Subcutaneous abdominal adipose tissue (tissue), 5 donors: ENCODE results near the gene MALAT1.
A peak's percentile ranks its signal among the peaks of the same experiment; 100 is the strongest.

Source experiments
- H3K27ac ChIP-seq: one replicate; pipeline ENCODE4 v1.7.0; 2013; ENCODE audit warnings: low read depth, mild to moderate bottlenecking, inconsistent platforms, low read length, moderate library complexity
- H3K27me3 ChIP-seq, 5 donors: one replicate each; pipeline ENCODE4 v1.7.0; 2013; ENCODE audit warnings: low read length in 5 of 5, inconsistent platforms in 1 of 5; ENCODE audit not compliant: control insufficient read depth in 5 of 5, insufficient read depth in 4 of 5
- H3K36me3 ChIP-seq, 5 donors: one replicate each; pipeline ENCODE4 v1.7.0; 2013; ENCODE audit warnings: low read length in 5 of 5; ENCODE audit not compliant: control insufficient read depth in 5 of 5, insufficient read depth in 5 of 5
- H3K4me1 ChIP-seq, 5 donors: one replicate each; pipeline ENCODE4 v1.7.0; 2013; ENCODE audit warnings: low read length in 5 of 5, mild to moderate bottlenecking in 3 of 5, moderate library complexity in 1 of 5; ENCODE audit not compliant: control insufficient read depth in 5 of 5, insufficient read depth in 5 of 5
- H3K4me3 ChIP-seq, 5 donors: one replicate each; pipeline ENCODE4 v1.7.0; 2013; ENCODE audit warnings: low read length in 5 of 5, low read depth in 1 of 5
- H3K9ac ChIP-seq, 5 donors: one replicate each; pipeline ENCODE4 v1.7.0; 2013; ENCODE audit warnings: low read length in 5 of 5, mild to moderate bottlenecking in 4 of 5, moderate library complexity in 3 of 5
- H3K9me3 ChIP-seq, 5 donors: one replicate each; pipeline ENCODE4 v1.7.0; 2013; ENCODE audit warnings: low read length in 5 of 5; ENCODE audit not compliant: control insufficient read depth in 5 of 5
- donor health status: healthy.
- donor health status: healthy.
- donor health status: healthy.
- donor health status: healthy.
- donor health status: healthy.

Gene MALAT1

DNA sequence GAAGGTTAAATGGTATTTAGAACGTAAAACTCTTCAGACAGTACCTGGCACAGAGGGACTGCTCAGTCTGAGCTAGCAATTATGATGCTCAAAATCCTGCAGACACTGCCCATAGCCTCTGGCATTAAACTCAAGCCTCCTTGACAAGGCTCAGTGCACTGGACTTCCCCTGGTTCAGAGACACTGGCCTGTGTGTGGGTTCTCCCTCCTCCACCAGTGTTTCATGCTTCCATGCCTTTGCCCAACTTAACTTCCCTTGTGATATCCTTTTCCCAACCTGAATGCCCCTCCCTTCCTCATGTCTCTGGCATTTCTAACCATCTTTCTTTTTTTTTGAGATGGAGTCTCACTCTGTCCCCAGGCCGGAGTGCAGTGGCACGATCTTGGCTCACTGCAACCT is 50.3 kb downstream of the MALAT1 start:
- H3K36me3 ChIP-seq: peaks cover 0 to 53% (median 34%) of the 10 kb centered on the region in 5 donors
- no peak overlapping the region for H3K9ac ChIP-seq
- no peaks in the 10 kb centered on the region for H3K27me3 ChIP-seq
- no peak overlapping the region for H3K27ac ChIP-seq
- no peak overlapping the region for H3K4me3 ChIP-seq
- peaks cover 0 to 23% (median 6%) of the 10 kb centered on the region in 5 donors for H3K4me1 ChIP-seq
- no peaks in the 10 kb centered on the region for H3K9me3 ChIP-seq

DNA sequence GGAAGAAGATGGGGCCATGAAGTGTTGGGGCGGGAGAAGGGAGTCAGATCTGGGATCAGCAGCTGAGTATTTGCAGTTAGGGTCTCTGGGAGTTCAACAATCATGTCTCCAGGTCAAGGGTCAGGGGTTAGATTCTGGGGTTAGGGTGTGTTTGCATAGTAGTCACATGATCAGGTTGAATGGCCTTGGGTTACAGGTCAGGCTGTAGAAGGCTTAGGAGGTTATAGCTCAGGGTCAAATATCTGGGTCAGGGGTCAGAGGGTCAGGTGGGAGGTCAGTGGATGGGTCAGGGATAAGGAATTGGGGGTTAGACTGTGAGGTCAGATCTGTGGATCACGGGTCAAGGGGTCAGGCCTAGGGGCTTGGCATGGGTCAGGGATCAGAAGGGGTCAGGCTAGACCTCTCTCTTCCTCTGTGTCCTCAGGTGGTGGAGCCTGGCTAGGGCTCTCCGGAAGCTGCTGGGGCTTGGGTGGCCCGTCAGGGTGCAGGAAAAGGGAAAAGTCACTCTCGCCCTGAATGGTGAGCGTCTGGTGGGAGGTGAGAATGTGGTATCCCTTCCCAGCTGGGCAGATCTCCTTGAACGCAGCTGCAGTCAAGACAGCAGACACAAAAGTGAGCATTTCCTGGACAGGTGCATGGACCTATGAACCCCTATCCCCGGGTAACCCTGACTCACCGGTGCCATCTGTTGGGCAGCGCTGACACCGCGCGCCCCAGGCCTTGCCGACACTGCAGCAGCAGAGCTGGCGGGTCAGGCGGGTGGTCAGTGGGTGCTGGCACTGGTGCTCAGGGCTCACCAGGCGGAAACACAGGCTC is 52.9 kb downstream of the MALAT1 start:
- Histone ChIP-seq H3K36me3 (peaks cover 0 to 46% (median 27%) of the 10 kb centered on the region in 5 donors), H3K9ac (no peak overlapping the region), H3K9me3 (no peaks in the 10 kb centered on the region), H3K27ac (no peak overlapping the region), H3K4me3 (no peak overlapping the region), H3K4me1 (peaks cover 3 to 36% (median 30%) of the 10 kb centered on the region in 5 donors), H3K27me3 (no peaks in the 10 kb centered on the region)

DNA sequence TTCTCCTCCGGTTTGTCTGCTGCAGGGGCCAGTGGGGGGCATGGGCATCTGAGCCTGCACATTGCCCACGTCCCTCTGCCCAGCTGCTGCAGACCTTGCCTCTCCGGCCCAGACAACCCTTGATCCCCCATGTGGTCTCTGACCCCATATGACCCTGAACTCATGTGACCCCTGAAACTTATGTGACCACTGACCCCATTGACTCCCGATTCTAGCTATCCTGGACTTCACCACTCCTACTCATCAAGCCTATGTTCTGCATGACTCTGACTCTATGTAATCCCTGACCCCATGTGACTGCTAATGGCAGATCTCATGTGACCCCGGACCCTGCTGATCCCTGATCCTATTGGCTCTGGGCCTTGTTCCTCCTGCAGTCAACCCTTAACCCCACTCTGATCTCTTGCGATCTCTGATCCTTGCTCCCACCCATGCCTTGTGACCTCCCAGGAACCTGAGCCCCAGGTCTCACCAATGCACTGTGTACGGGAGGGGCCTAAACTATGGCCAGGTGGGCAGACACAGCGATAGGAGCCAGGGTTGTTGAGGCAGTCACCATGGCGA is 53.6 kb downstream of the MALAT1 start:
- Histone ChIP-seq H3K9me3 (no peaks in the 10 kb centered on the region), H3K9ac (no peak overlapping the region), H3K4me1 (peaks cover 3 to 41% (median 37%) of the 10 kb centered on the region in 5 donors), H3K36me3 (peaks cover 0 to 44% (median 25%) of the 10 kb centered on the region in 5 donors), H3K4me3 (no peak overlapping the region), H3K27me3 (no peaks in the 10 kb centered on the region), H3K27ac (no peak overlapping the region)

DNA sequence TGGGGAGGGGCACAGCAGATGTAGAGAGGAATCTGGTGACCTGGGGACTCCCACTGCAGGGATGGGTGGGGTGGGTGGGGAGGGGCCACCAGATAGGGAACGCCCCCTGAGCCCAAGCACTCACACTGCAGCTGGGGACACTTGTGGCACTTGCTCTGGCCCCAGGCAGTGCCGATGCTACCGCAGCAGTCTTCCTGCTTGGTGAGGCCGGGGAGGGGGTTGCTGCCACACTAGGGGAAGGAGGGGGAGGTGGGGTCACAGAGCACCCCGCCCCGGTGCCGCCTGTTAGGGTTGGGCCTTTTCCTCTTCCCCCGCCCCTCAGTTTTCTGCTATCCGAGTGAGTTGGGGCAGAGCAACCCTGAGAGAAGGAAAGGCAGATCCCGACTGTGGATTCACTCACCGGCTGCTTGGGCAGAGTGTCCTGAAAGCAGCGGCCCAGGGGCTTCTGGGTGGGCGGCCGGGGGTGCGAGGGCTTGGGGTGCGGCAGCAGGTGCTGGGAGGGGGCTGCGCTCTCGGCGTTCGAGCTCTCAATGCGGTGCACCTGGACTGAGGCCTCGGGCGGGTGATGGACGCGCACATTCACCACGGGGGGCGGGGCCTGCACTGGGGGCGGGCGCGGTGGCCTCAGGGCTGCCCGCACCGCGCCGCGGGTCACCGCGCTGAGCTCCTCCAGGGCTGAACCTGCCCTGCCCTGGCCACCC is 54.6 kb downstream of the MALAT1 start:
- Histone ChIP-seq H3K9me3 (no peaks in the 10 kb centered on the region), H3K4me3 (no peak overlapping the region), H3K27me3 (no peaks in the 10 kb centered on the region), H3K4me1 (peaks cover 3 to 43% (median 38%) of the 10 kb centered on the region in 5 donors), H3K27ac (no peak overlapping the region), H3K9ac (no peak overlapping the region), H3K36me3 (peaks cover 0 to 34% (median 25%) of the 10 kb centered on the region in 5 donors)

DNA sequence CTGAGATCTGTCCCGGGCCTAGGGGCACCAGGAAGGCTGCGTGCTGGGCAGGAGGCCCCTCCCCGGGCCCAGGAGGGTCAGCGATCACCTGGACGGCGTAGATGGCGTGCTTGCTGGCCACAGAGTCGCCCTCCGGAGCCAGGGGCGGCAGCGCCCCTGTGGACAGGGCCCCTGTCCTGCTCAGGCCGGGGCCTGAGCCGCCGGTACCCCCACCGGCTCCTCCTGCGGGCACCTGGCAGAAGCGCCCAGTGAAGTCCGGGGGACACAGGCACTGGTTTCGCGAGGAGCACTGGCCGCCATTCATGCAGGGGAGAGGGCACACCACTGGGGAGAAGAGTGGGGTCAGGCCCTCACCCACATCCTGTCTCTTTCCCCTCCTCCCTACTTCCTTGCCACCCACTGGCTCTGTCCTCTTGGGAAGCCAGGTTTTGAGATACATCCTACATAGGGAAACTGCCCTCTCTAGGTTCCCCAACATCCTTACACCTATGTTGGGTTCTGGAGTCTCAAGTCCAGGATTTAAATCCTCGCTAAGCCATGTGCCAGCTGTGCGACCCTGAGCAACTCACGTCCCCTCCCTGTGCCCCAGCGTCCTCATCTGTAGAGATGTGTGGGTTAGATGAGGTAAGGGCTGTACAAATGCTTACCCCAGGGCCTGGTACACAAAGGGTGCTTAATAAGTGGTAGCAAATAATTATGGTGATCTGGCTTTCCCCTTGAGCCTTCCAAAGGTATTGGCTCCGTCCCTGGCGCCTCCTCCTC is 55.4 kb downstream of the MALAT1 start:
- H3K4me3 ChIP-seq: no peak overlapping the region
- H3K4me1 ChIP-seq: peaks cover 5 to 51% (median 45%) of the 10 kb centered on the region in 5 donors
- peak overlapping the region in 2 of 5 donors; percentile 28 to 53 for H3K9ac ChIP-seq
- H3K27ac ChIP-seq: no peak overlapping the region
- H3K27me3 ChIP-seq: no peaks in the 10 kb centered on the region
- peaks cover 0 to 26% (median 17%) of the 10 kb centered on the region in 5 donors for H3K36me3 ChIP-seq
- no peaks in the 10 kb centered on the region for H3K9me3 ChIP-seq

DNA sequence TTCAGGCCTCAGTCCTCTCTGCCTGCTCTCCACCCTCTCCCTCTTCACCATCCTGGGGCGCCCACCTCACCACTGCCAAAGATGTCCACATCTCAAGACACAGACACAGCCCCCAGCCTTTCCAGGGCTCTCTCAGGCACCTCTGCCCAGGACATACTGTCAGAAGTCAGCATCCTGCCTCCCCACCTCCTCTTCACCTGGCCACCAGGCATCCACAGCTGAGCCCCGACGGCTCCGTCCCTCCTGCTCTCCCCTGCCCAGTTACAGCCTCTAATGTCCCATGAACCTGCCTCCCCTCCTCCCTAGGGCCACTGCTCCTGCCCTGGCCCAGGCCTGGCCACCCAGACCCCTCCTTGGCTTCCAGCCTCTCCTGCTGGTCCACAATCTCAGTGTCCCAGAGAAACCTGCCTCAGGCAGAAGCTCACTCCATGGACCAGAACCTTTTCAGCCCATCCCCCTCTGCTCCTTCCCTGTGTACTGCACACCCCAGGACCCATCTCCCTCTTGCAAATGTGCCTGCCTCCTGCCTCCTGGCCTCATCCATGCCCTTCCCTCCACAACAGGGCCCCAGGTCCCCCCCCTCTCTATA is 56.1 kb downstream of the MALAT1 start:
- H3K27me3 ChIP-seq: no peaks in the 10 kb centered on the region
- H3K27ac ChIP-seq: peak overlapping the region; percentile 23
- H3K4me3 ChIP-seq: no peak overlapping the region
- H3K9me3 ChIP-seq: no peaks in the 10 kb centered on the region
- peaks cover 5 to 58% (median 52%) of the 10 kb centered on the region in 5 donors for H3K4me1 ChIP-seq
- peak overlapping the region in 4 of 5 donors; percentile 28 to 53 (median 37) for H3K9ac ChIP-seq
- peaks cover 0 to 22% (median 17%) of the 10 kb centered on the region in 5 donors for H3K36me3 ChIP-seq

DNA sequence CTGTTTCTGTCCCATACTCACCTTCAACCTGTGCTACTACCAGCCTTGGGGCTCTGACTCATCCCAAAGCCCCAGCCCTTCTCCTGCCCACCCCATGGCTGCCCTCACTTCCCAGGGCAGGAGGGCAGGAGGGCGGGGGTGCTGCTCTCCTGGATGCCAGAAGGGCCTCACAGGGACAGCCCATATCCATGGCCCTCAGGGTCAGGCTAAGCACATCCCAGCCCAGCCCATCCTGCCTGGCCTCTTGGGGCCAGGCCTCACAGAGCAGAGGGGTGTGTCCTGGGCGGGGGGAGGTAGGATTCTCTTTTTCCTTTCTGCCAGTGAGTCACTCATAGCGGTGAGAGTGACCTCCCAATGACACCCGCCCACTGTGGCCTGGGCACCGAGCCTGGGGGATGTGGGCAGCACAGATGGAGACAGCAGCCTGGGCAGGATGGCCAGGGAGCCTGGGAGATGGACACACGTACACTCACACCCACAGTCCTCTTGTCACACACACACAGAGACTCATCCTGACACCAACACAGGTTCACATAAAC is 56.9 kb downstream of the MALAT1 start:
- Histone ChIP-seq H3K4me3 (no peak overlapping the region), H3K27ac (peak overlapping the region; percentile 74)

More for the DNA sequence above, 56.9 kb downstream of the MALAT1 start:
- Histone ChIP-seq H3K36me3 (peaks cover 0 to 21% (median 17%) of the 10 kb centered on the region in 5 donors), H3K9ac (peak overlapping the region in 3 of 5 donors; percentile 32 to 53 (median 42)), H3K27me3 (no peaks in the 10 kb centered on the region), H3K4me1 (peaks cover 7 to 66% (median 60%) of the 10 kb centered on the region in 5 donors), H3K9me3 (no peaks in the 10 kb centered on the region)
